ENCODE data around the gene NDUFS6. TPM values are rescaled to one million over a fixed set of nuclear protein-coding genes. Genes with fewer than 3 reads are reported as not detected.

NDUFS6 gene
- total RNA-seq, 4 donors from 2014 or later: 36.1 to 72.7 (median 57.3) TPM

DNA sequence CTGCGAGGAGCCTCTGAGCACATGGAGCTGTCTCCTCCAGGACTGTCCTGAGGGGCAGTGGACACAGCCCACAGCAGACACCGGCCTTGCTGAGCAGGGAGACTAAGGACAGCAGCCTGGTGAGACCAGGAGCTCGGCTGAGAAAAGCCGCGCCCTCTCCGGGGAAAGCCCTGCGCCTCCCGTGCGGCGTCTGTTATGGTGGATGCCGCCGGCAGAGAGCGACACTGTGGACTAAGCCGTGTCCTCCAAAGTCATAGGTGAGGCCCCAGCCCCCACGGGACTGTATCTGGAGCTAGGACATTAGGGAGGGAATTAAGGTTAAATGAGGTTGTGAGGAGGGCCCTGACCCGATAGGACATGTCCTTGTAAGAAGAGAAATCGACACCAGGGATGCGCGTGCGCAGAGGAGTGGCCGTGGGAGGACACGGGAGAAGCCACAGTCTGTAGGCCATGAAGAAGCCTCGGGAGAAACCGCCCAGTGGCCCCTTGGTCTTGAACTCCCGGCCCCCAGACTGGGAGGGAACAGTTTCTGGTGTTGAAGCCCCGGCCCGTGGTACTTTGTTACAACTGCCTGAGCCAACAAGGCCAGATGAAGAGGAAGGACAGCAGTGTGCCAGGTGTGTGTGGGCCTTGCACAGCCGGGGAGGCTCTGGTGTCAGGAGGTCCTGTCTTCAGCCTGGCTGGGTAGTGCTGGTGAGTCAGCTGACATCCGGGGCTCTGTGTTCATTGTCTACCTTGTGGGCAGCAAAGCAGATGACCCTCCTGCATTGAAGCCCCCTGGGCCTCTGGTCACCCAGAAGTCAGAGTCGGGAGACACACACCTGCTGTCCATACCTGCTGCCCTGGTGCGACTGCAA is 23.7 kb upstream of the NDUFS6 start:
- H3K27ac ChIP-seq: no peak overlapping the region
- no peaks in the 10 kb centered on the region for H3K9me3 ChIP-seq
- intact Hi-C loops (cut with DNase I): no loop called here
- H3K27me3 ChIP-seq: peaks cover 0 to 4% (median 0%) of the 10 kb centered on the region in 4 donors
- TF ChIP-seq, protein P1, sequence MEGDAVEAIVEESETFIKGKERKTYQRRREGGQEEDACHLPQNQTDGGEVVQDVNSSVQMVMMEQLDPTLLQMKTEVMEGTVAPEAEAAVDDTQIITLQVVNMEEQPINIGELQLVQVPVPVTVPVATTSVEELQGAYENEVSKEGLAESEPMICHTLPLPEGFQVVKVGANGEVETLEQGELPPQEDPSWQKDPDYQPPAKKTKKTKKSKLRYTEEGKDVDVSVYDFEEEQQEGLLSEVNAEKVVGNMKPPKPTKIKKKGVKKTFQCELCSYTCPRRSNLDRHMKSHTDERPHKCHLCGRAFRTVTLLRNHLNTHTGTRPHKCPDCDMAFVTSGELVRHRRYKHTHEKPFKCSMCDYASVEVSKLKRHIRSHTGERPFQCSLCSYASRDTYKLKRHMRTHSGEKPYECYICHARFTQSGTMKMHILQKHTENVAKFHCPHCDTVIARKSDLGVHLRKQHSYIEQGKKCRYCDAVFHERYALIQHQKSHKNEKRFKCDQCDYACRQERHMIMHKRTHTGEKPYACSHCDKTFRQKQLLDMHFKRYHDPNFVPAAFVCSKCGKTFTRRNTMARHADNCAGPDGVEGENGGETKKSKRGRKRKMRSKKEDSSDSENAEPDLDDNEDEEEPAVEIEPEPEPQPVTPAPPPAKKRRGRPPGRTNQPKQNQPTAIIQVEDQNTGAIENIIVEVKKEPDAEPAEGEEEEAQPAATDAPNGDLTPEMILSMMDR (IDR thresholded peaks at IDR 0.05): no peak
- TF ChIP-seq POLR2A (IDR thresholded peaks at IDR 0.05): no peak
- H3K4me3 ChIP-seq: no peak overlapping the region
- H3K36me3 ChIP-seq: no peaks in the 10 kb centered on the region
- H3K4me1 ChIP-seq: no peaks in the 10 kb centered on the region
- no peak for DNase-seq
- whole genome bisulfite sequencing, 2 donors: 64 to 85% methylated on average over 3 to 16 of the region's 31 CpGs

DNA sequence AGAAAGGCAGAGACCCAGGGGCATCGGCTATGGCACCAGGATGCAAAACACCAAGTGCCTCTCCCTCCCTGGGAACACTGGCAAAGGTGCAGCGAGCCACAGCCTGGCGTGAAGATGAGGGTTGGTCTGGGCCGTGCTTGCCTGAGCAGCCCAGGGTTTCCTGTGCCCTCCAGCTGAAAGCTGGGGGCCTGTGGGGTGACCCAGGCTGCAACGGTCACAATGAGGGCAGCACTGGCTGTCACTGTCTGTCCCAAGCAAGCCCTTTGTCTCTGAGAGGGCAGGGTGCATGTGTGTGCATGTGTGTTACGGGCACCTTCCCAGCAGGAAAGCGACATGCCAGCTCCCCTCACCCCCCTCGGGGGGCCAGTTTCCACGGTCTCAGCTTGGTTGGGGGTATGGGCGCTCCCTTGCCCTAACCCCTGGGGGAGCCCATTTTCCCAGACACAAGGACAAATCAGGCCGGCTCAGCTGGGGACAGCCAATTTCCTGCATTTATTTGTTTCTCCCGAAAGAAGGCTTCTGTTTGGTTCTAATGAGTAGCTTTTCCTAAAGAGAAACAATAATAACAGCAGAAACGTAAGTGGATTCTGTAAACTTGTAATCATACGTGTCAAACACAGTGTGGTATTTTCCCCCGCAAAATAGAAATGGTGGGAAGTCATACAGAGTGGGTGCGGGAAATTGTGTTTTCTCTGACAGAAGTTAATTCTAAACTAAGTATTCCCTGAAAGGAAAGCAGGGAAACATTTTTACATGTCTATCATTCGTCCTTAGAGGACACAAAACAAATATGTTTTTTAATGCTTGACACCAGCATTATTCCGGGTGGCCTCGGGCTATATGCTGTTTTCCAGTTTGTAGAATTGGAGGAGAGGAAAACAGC is 22.8 kb upstream of the NDUFS6 start:
- TF ChIP-seq, protein P1 (IDR thresholded peaks at IDR 0.05): no peak
- TF ChIP-seq POLR2A (IDR thresholded peaks at IDR 0.05): no peak
- Histone ChIP-seq H3K4me1 (no peaks in the 10 kb centered on the region), H3K9me3 (no peaks in the 10 kb centered on the region), H3K27me3 (peaks cover 0 to 10% (median 0%) of the 10 kb centered on the region in 4 donors), H3K4me3 (no peak overlapping the region), H3K27ac (no peak overlapping the region), H3K36me3 (no peaks in the 10 kb centered on the region)
- intact Hi-C loops (cut with DNase I): no loop called here
- 63 to 84% methylated on average over 12 to 15 of the region's 19 CpGs for WGBS, 2 donors
- DNase-seq: no peak

DNA sequence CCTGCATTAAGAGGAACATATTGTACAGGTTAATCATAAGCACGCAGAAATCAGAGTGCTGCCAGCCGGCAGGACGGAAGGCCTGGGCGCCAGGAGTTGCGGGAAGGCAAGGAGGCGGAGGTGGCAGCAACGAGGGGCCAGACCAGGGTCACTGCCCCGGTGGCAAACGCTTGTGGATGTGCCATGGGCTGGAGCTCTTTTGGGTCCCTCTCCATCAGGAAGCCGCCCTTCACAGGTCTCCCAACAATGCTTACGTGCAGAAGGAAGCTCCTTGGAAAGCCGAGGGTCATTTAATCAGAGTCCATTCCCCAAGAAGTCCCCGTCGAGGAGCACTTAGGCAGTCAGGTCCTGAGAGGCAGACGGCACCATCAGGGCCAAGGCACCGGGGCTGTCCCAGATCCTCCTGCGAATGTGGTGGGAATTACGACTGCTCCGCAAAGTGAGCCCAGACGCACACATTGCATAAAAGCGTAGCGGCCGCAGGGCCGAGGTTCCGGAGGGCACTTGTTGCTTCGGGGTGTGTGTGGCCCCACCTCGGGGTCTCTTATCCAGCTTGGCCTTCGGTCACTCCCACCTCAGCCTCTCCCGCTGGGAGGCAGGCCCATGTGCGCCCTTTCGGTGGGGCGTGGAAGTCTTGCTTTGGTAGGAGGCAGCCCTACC is 22.1 kb upstream of the NDUFS6 start:
- no peak for TF ChIP-seq POLR2A (IDR thresholded peaks at IDR 0.05)
- TF ChIP-seq, protein P1 (IDR thresholded peaks at IDR 0.05): no peak
- H3K4me1 ChIP-seq: no peaks in the 10 kb centered on the region
- H3K4me3 ChIP-seq: no peak overlapping the region
- H3K27me3 ChIP-seq: peaks cover 0 to 13% (median 0%) of the 10 kb centered on the region in 4 donors
- WGBS, 2 donors: 89 to 90% methylated on average over 22 to 25 of the region's 32 CpGs
- no peak for DNase-seq
- intact Hi-C loops (cut with DNase I): no loop called here
- H3K27ac ChIP-seq: no peak overlapping the region
- H3K36me3 ChIP-seq: no peaks in the 10 kb centered on the region
- no peaks in the 10 kb centered on the region for H3K9me3 ChIP-seq

DNA sequence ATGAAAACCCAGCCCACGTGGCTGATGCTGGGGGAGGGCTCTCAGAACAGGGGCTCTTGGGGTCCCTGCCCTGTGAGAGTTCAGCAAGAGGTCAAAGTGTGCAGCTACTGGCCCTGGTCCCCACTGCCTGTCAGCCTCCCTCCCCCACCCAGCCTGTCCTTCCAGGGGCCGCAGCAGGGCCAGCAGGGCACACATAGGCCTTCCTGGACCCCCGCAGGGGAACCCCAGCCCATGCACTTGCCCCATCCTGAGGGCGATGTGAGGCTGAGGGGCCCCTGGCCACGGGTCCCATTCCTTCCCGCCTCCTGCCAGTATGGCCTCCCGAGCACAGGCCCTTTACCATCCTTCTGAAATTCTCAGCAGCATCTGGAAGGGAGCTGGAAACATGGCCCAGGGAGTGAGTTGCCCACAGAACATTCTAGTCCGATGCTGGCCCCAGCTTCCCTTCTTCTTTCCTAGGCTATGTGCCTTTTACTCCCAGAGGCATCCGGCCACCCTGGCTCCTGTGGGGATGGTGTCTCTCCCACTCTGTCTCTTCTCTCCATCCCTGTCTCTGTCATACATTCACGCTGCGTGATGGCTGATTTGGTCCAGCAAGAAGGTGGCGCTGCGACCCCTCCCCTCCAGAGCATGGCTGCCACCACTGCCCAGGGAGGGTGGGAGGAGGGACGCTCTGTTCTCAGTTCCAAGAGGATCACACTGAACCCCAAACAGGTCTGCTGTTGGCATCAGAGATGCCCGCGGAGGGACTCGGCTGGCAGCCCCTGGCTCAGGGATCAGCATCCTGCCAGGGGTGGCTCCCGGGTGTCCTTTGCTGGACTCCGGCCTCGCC is 21.2 kb upstream of the NDUFS6 start:
- DNase-seq: no peak
- H3K36me3 ChIP-seq: no peaks in the 10 kb centered on the region
- WGBS, 2 donors: 63 to 74% methylated on average over 5 to 14 of the region's 20 CpGs
- no peak overlapping the region for H3K27ac ChIP-seq
- H3K4me3 ChIP-seq: no peak overlapping the region
- TF ChIP-seq, protein P1 (IDR thresholded peaks at IDR 0.05): no peak
- no peak for TF ChIP-seq POLR2A (IDR thresholded peaks at IDR 0.05)
- H3K27me3 ChIP-seq: peaks cover 0 to 20% (median 0%) of the 10 kb centered on the region in 4 donors
- H3K4me1 ChIP-seq: no peaks in the 10 kb centered on the region
- H3K9me3 ChIP-seq: no peaks in the 10 kb centered on the region
- intact Hi-C loops (cut with DNase I): no loop called here
